Naive thymus-derived CD4-positive, alpha-beta T cell (primary cell): ENCODE measurements around the gene ST8SIA5. TPM values are rescaled to one million over a fixed set of nuclear protein-coding genes. Genes with fewer than 3 reads are reported as not detected.

Experiments used
- ATAC-seq: fragments of 150-1000 bp; cut with Tn5 transposase; 2 replicates; pipeline ENCODE4 v1.10.0; 2021; ENCODE audit warnings: mild to moderate bottlenecking, moderate library complexity
- CTCF ChIA-PET: fragments of 350-600 bp; sonication (Branson Sonifier 250); formaldehyde crosslinking; loops from one replicate; lab custom pipeline; 2021; ENCODE audit warnings: antibody characterized with exemption; lab: Charles Lee
- POLR2A ChIA-PET: fragments of 350-600 bp; sonication (Branson Sonifier 250); formaldehyde crosslinking; loops from one replicate; lab custom pipeline; 2021; ENCODE audit warnings: antibody characterized with exemption, inconsistent platforms; lab: Charles Lee
- DNase-seq, 9 donors: peaks; one replicate each; pipeline versions ENCODE4 v3.0.0 to v3.0.0-alpha.2; 2020 to 2022; ENCODE audit warnings: mixed read lengths in 1 of 9
- H3K27ac ChIP-seq: one replicate; pipeline ENCODE4 v1.7.0; 2013; ENCODE audit warnings: mild to moderate bottlenecking, low read depth, low read length, moderate library complexity
- H3K27me3 ChIP-seq, 2 donors: one replicate each; pipeline ENCODE4 v1.7.0; 2013; ENCODE audit warnings: low read length in 2 of 2, mild to moderate bottlenecking in 2 of 2, moderate library complexity in 2 of 2; ENCODE audit not compliant: control insufficient read depth in 2 of 2, insufficient read depth in 2 of 2
- H3K36me3 ChIP-seq, 3 experiments: 1 replicate in 2 of 3; 2 replicates in 1 of 3; pipeline ENCODE4 v1.7.0; 2013; ENCODE audit warnings: low read length in 3 of 3, mild to moderate bottlenecking in 3 of 3, moderate library complexity in 1 of 3; ENCODE audit not compliant: insufficient read depth in 3 of 3, control insufficient read depth in 2 of 3
- H3K4me1 ChIP-seq, 2 donors: one replicate each; pipeline ENCODE4 v1.7.0; 2013; ENCODE audit warnings: low read length in 2 of 2, mild to moderate bottlenecking in 2 of 2, moderate library complexity in 1 of 2; ENCODE audit not compliant: control insufficient read depth in 2 of 2, insufficient read depth in 2 of 2
- H3K4me3 ChIP-seq: 2 replicates; pipeline ENCODE4 v1.7.0; 2013; ENCODE audit warnings: mild to moderate bottlenecking, low read length
- H3K9me3 ChIP-seq, 3 experiments: 1 replicate in 2 of 3; 2 replicates in 1 of 3; pipeline ENCODE4 v1.7.0; 2013; ENCODE audit warnings: low read length in 3 of 3; ENCODE audit not compliant: control insufficient read depth in 2 of 3
- H3K27ac Mint-ChIP-seq, 9 donors: one replicate each; pipeline ENCODE4 v1.8.0; 2020 to 2022; ENCODE audit warnings: mixed read lengths in 9 of 9, mild to moderate bottlenecking in 8 of 9, moderate library complexity in 5 of 9, inconsistent platforms in 2 of 9
- H3K27me3 Mint-ChIP-seq, 5 donors: one replicate each; pipeline ENCODE4 v1.8.0; 2021 to 2022; ENCODE audit warnings: mixed read lengths in 5 of 5, mild to moderate bottlenecking in 1 of 5
- H3K36me3 Mint-ChIP-seq, 5 donors: one replicate each; pipeline ENCODE4 v1.8.0; 2020 to 2022; ENCODE audit warnings: mixed read lengths in 5 of 5, mild to moderate bottlenecking in 3 of 5, inconsistent platforms in 1 of 5
- H3K4me1 Mint-ChIP-seq, 7 donors: one replicate each; pipeline ENCODE4 v1.8.0; 2020 to 2022; ENCODE audit warnings: mixed read lengths in 7 of 7, mild to moderate bottlenecking in 3 of 7, inconsistent platforms in 1 of 7
- H3K4me3 Mint-ChIP-seq, 10 donors: one replicate each; pipeline ENCODE4 v1.8.0; 2020 to 2022; ENCODE audit warnings: mild to moderate bottlenecking in 10 of 10, mixed read lengths in 10 of 10, moderate library complexity in 6 of 10, inconsistent platforms in 2 of 10
- H3K9me3 Mint-ChIP-seq, 11 donors: one replicate each; pipeline ENCODE4 v1.8.0; 2020 to 2022; ENCODE audit warnings: mixed read lengths in 11 of 11, mild to moderate bottlenecking in 4 of 11, inconsistent platforms in 1 of 11, moderate library complexity in 1 of 11
- intact Hi-C, 2 donors: fragments of 100-400 bp; cut with micrococcal nuclease; formaldehyde crosslinking; loops; one replicate each; pipeline ENCODE4 v1.15.1; 2023
- polyA plus RNA-seq, 2 donors: library from polyadenylated mRNA; unstranded; fragments of 300-500 nt; fragmentation: Illumina TruSeq; gene quantifications; one replicate each; pipeline ENCODE4 v1.2.3, GENCODE V29; 2021
- total RNA-seq, 6 experiments: library from RNA in 5 of 6; stranded (reverse) in 5 of 6; gene quantifications; 1 replicate in 5 of 6; 2 replicates in 1 of 6; pipeline ENCODE4 v1.2.3 and lab custom pipeline; 2021 to 2026

ST8SIA5 gene
- total and polyA plus RNA-seq, 7 experiments from 2014 or later = 0.02 to 0.11 TPM; not detected in 5

DNA sequence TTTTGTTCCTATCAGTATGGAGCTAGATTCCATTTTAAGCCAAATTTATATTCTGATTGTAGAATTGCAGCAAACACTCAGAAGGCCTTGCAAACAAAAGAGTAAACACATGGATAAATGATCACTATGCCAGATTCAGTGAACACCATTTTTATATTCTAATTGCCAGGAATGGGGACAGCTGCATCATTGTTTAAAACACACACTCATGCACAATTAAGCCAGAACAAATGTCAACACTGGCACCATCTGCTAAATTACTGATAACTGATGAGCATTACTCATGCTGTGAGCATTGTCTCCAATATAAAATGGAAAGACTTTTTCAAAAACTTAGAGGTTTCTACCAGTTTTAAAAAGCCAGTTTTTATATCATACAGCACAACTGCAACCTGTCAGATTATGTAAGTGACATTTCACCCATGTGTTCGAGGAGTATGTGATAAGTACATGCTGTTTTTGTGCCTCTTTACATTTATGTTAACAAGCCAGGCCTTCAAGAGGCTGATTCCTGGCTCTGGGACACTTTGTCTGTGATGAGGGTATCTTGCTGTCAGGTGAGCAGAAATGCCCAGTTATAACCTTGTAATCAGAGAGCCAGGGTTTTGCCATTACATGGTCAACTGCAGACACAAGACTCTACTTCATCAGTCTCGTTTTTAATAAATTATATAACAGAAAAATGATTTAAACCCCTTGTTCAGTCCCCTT is 4.4 kb upstream of the ST8SIA5 start:
- ATAC-seq (no peak), DNase-seq (no peak)
- H3K4me1 ChIP-seq = no peaks in the 10 kb centered on the region
- H3K9me3 Mint-ChIP-seq = no peaks in the 10 kb centered on the region
- H3K4me3 ChIP-seq = no peak overlapping the region
- H3K4me1 Mint-ChIP-seq = peaks cover 2 to 9% (median 8%) of the 10 kb centered on the region in 7 donors
- peaks cover 0 to 3% (median 0%) of the 10 kb centered on the region in 5 donors for H3K36me3 Mint-ChIP-seq
- H3K27ac ChIP-seq = no peak overlapping the region
- peaks cover 57 to 74% (median 67%) of the 10 kb centered on the region in 5 donors for H3K27me3 Mint-ChIP-seq
- no peaks in the 10 kb centered on the region for H3K9me3 ChIP-seq
- H3K27me3 ChIP-seq = peaks cover 0 to under 1% of the 10 kb centered on the region in 2 donors
- CTCF ChIA-PET = no interaction called here
- POLR2A ChIA-PET = no interaction called here
- intact Hi-C loops = no loop called here
- no peak overlapping the region for H3K27ac Mint-ChIP-seq
- H3K4me3 Mint-ChIP-seq = no peak overlapping the region
- no peaks in the 10 kb centered on the region for H3K36me3 ChIP-seq

DNA sequence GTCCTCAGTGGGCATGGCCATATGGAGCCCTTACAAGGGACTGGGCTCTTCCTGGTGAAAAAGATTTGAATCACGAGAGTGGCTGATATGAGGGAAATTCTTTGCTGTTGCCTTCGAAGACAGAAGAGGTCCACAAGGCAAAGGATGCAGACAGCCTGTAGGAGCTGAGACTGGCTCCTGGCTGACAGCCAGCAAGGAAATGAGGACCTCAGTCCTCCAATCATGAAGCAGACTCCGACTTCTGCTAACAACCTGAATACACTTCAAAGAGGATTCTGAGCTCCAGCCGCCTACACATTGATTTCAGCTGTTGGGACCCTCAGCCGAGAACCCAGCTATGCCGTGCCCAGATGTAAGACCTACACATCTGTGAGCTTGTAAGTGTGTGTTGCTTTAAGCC is 3.0 kb upstream of the ST8SIA5 start:
- Mint-ChIP-seq H3K4me1 (peaks cover 10 to 22% (median 20%) of the 10 kb centered on the region in 7 donors), H3K27ac (no peak overlapping the region), H3K27me3 (peaks cover 60 to 78% (median 70%) of the 10 kb centered on the region in 5 donors), H3K4me3 (no peak overlapping the region), H3K36me3 (peaks cover 0 to 3% (median 0%) of the 10 kb centered on the region in 5 donors), H3K9me3 (no peaks in the 10 kb centered on the region)
- DNase-seq (no peak), ATAC-seq (no peak)
- H3K27me3 ChIP-seq = peaks cover 0 to 3% of the 10 kb centered on the region in 2 donors
- H3K9me3 ChIP-seq = no peaks in the 10 kb centered on the region
- intact Hi-C loops = loop anchor here in 1 of 2 donors (10.0 kb wide), 1 partner anchor 155 kb away; the partner anchor contains the start of genes KATNAL2 and PIAS2
- no peak overlapping the region for H3K4me3 ChIP-seq
- no peaks in the 10 kb centered on the region for H3K4me1 ChIP-seq
- ChIA-PET POLR2A (interaction anchor here (0.6 kb wide), 1 partner anchor 98 kb away, joined by 3 read pairs; no protein-coding TSS in a partner anchor), CTCF (no interaction called here)
- no peak overlapping the region for H3K27ac ChIP-seq
- H3K36me3 ChIP-seq = no peaks in the 10 kb centered on the region

DNA sequence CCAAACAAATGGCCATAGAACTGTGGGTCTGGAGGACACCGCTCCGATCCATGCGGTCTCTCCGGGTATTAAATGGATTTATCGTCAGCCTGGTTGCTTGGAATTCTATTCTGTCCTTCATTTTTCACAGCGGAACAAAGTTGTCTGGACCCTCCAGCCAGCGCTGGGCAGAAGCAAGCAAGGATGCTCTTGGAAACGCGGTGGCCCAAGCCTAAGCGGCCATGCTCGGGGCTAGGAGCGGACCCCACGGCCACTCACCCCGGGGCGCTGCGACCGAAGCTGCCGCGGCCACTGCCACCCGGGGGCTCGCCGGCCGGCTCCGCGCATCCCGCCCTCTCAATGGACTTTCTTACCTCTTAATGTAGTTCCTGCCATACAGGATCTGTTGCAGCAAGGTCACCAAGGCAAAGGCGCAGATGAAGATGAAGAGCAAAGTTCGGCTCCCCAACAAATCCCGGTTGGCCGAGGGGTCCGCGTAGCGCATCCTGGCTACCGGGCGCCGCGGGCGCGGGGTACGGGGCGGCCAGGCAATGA is 761 bp downstream of the ST8SIA5 start:
- Mint-ChIP-seq H3K4me1 (peaks cover 14 to 34% (median 21%) of the 10 kb centered on the region in 7 donors), H3K36me3 (peaks cover 0 to 3% (median 0%) of the 10 kb centered on the region in 5 donors), H3K27me3 (peaks cover 61 to 77% (median 67%) of the 10 kb centered on the region in 5 donors), H3K27ac (no peak overlapping the region), H3K9me3 (peaks cover 0 to 5% (median 0%) of the 10 kb centered on the region in 11 donors), H3K4me3 (peak overlapping the region in 7 of 10 donors; percentile 16 to 72 (median 42))
- Histone ChIP-seq H3K4me3 (no peak overlapping the region), H3K27me3 (peaks cover 0 to 3% of the 10 kb centered on the region in 2 donors), H3K36me3 (no peaks in the 10 kb centered on the region), H3K27ac (no peak overlapping the region), H3K9me3 (no peaks in the 10 kb centered on the region), H3K4me1 (no peaks in the 10 kb centered on the region)
- ChIA-PET POLR2A (no interaction called here), CTCF (no interaction called here)
- intact Hi-C loops = loop anchor here in 1 of 2 donors (10.0 kb wide), 1 partner anchor 159 kb away; the partner anchor contains the start of genes KATNAL2 and PIAS2
- DNase-seq (no peak), ATAC-seq (no peak)

DNA sequence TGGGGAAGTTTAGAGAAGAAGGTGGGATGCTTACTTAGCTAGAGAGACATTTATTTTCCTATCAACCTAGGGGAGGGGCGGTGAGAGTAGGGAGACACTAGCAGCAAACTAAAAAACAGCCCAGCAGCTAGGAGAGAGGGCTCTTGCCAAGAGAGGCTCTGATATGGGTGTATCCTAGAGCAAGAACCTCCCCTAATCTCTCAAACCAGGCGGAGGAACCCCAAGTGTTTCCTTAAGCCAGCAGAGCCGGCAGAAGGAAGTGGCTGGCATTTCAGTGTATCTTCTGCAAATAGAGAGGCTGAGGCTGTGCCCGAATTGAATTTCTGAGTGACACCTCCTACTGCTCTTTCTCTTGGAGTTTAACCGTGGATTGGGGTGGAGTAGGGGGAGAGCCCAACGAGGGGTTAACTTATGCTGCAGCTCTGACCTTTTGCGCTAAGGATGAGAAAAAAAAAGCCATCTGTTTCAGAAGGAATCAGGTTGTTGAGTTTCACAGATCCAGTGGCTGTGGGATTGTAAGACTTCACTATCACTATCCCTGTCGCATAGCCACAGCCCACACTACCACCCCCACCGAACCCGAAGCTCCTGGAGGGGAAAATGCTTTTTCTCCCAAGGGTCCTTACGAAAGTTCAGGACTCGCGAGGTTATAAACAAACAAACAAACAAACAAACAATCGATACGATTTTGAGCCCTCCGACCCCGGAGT is 1.4 kb downstream of the ST8SIA5 start:
- Mint-ChIP-seq H3K27me3 (peaks cover 61 to 77% (median 66%) of the 10 kb centered on the region in 5 donors), H3K36me3 (peaks cover 0 to 3% (median 0%) of the 10 kb centered on the region in 5 donors), H3K27ac (no peak overlapping the region), H3K4me1 (peaks cover 14 to 34% (median 21%) of the 10 kb centered on the region in 7 donors), H3K4me3 (peak overlapping the region in 9 of 10 donors; percentile 16 to 72 (median 38)), H3K9me3 (peaks cover 0 to 5% (median 0%) of the 10 kb centered on the region in 11 donors)
- ATAC-seq = no peak
- no peak overlapping the region for H3K27ac ChIP-seq
- no peak overlapping the region for H3K4me3 ChIP-seq
- no peak for DNase-seq
- intact Hi-C loops = loop anchor here in 1 of 2 donors (10.0 kb wide), 1 partner anchor 159 kb away; the partner anchor contains the start of genes KATNAL2 and PIAS2
- H3K36me3 ChIP-seq = no peaks in the 10 kb centered on the region
- CTCF ChIA-PET = no interaction called here
- no peaks in the 10 kb centered on the region for H3K4me1 ChIP-seq
- POLR2A ChIA-PET = no interaction called here
- H3K9me3 ChIP-seq = no peaks in the 10 kb centered on the region
- H3K27me3 ChIP-seq = peaks cover 0 to 3% of the 10 kb centered on the region in 2 donors

DNA sequence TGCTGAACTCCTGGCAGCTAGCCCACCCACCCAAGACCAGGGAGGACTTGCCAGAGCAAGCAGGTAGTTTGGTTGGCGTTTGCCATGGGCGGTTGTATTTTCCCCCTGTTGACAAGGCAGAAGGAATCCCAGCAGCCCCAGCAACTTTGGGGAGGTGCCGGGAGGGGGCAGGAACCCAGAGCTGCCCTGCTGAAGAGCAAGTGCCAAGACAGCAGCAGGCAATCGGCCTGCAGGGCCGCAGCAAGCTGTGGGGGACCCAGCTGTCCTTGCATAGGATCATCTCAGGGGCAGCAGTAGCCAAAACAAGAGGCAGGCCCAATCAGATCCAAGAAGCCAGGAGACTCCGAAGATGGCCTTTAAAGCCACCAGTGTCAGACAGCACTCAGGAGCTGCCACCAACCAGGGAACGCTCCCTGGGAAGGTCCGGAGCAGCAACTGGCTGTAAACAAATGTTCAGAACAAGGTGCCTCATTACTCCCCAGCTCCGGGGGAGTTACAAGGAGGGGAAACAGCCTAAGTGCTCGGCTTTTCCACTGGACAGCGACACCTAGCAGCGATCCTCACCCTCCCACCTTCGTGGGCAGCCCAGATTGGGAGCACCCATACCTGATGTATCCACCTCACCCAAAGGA is 2.1 kb downstream of the ST8SIA5 start:
- H3K27ac ChIP-seq = no peak overlapping the region
- Mint-ChIP-seq H3K9me3 (peaks cover 0 to 5% (median 0%) of the 10 kb centered on the region in 11 donors), H3K27me3 (peaks cover 59 to 77% (median 63%) of the 10 kb centered on the region in 5 donors), H3K4me1 (peaks cover 14 to 34% (median 21%) of the 10 kb centered on the region in 7 donors), H3K36me3 (peaks cover 0 to 3% (median 0%) of the 10 kb centered on the region in 5 donors), H3K4me3 (peak overlapping the region in 5 of 10 donors; percentile 8 to 72 (median 42)), H3K27ac (no peak overlapping the region)
- no peak overlapping the region for H3K4me3 ChIP-seq
- intact Hi-C loops = loop anchor here in 1 of 2 donors (10.0 kb wide), 1 partner anchor 160 kb away; the partner anchor contains the start of genes KATNAL2 and PIAS2
- H3K27me3 ChIP-seq = peaks cover 0 to 3% of the 10 kb centered on the region in 2 donors
- ChIA-PET CTCF (no interaction called here), POLR2A (no interaction called here)
- no peaks in the 10 kb centered on the region for H3K36me3 ChIP-seq
- H3K9me3 ChIP-seq = no peaks in the 10 kb centered on the region
- ATAC-seq (no peak), DNase-seq (no peak)
- no peaks in the 10 kb centered on the region for H3K4me1 ChIP-seq

DNA sequence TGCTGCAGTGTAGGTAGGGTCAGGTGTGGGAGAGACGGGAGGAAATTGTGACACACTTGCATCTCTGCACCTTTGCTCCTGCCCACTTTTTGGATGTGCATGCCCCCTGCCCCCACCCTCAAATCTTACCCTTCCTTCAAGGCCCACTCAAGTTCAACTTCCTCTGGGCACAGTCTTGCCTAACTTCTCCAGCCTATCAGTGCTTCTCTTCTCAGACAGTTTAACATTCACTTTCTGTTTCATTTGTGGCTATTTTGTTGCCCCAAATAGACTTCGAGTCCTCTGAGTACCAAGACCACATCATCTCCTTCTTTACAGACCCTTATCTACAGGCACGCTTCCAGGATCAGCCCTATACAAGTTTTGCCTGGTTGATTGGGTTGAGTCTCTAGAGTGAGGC is 2.7 kb downstream of the ST8SIA5 start:
- ATAC-seq = no peak
- no peak for DNase-seq
- H3K27ac Mint-ChIP-seq = no peak overlapping the region

More for the DNA sequence above, 2.7 kb downstream of the ST8SIA5 start:
- no peaks in the 10 kb centered on the region for H3K9me3 ChIP-seq
- peaks cover 0 to 3% of the 10 kb centered on the region in 2 donors for H3K27me3 ChIP-seq
- Mint-ChIP-seq H3K36me3 (peaks cover 0 to 3% (median 0%) of the 10 kb centered on the region in 5 donors), H3K4me1 (peaks cover 14 to 34% (median 21%) of the 10 kb centered on the region in 7 donors), H3K9me3 (peaks cover 0 to 5% (median 0%) of the 10 kb centered on the region in 11 donors), H3K27me3 (peaks cover 53 to 71% (median 59%) of the 10 kb centered on the region in 5 donors), H3K4me3 (peak overlapping the region in 1 of 10 donors; percentile 41)
- no peaks in the 10 kb centered on the region for H3K4me1 ChIP-seq
- intact Hi-C loops = loop anchor here in 1 of 2 donors (10.0 kb wide), 1 partner anchor 161 kb away; the partner anchor contains the start of genes KATNAL2 and PIAS2
- ChIA-PET CTCF (no interaction called here), POLR2A (no interaction called here)
- H3K4me3 ChIP-seq = no peak overlapping the region
- H3K27ac ChIP-seq = no peak overlapping the region
- no peaks in the 10 kb centered on the region for H3K36me3 ChIP-seq
